Tibial nerve (tissue), 4 donors: ENCODE results near the gene NECAP2. TPM values are rescaled to one million over a fixed set of nuclear protein-coding genes. Genes with fewer than 3 reads are reported as not detected.
"Not testable (repeated sequence)": the region's sequence is repeated elsewhere in the genome, so short reads cannot be mapped to it uniquely, and the experiment has no call there.

ENCODE experiments used
- DNase-seq, 2 donors: peaks; one replicate each; pipeline ENCODE4 v3.0.0-alpha.2; 2019; ENCODE audit warnings: low spot score in 2 of 2
- H3K27ac ChIP-seq, 4 donors: fragments of 200-600 bp; sonication (generic) in 3 of 4; one replicate each; pipeline ENCODE4 v1.5.1; 2017 to 2019; ENCODE audit warnings: mild to moderate bottlenecking in 1 of 4
- H3K27me3 ChIP-seq, 2 donors: fragments of 200-600 bp; sonication (generic) in 1 of 2; one replicate each; pipeline versions ENCODE4 v1.5.1 to v1.6.0; 2017 to 2019
- H3K36me3 ChIP-seq, 3 donors: fragments of 200-600 bp; sonication (generic); one replicate each; pipeline ENCODE4 v1.5.1; 2018 to 2019
- H3K4me1 ChIP-seq, 4 donors: fragments of 200-600 bp; sonication (generic) in 3 of 4; one replicate each; pipeline ENCODE4 v1.5.1; 2017 to 2019
- H3K4me3 ChIP-seq, 4 donors: fragments of 200-600 bp; sonication (generic) in 3 of 4; one replicate each; pipeline ENCODE4 v1.5.1; 2017 to 2019; ENCODE audit warnings: mild to moderate bottlenecking in 1 of 4, moderate library complexity in 1 of 4
- H3K9me3 ChIP-seq, 4 donors: fragments of 200-600 bp; sonication (generic) in 3 of 4; one replicate each; pipeline ENCODE4 v1.5.1; 2017 to 2019
- CTCF ChIP-seq, 5 experiments: fragments of 200-600 bp in 3 of 5; fragments of 450-650 bp in 2 of 5; sonication (generic) in 3 of 5; IDR thresholded peaks; one replicate each; pipeline ENCODE4 v1.5.1; 2016 to 2019; ENCODE audit warnings: antibody characterized with exemption in 5 of 5, mild to moderate bottlenecking in 3 of 5, moderate library complexity in 2 of 5
- EP300 ChIP-seq, 2 donors: sonication (generic); formaldehyde crosslinking; IDR thresholded peaks; one replicate each; pipeline ENCODE4 v1.6.1; 2017; ENCODE audit warnings: antibody characterized with exemption in 2 of 2, mild to moderate bottlenecking in 1 of 2
- POLR2A ChIP-seq, 2 donors: fragments of 450-650 bp; IDR thresholded peaks; one replicate each; pipeline ENCODE4 v1.6.1; 2017; ENCODE audit warnings: antibody characterized with exemption in 2 of 2, mild to moderate bottlenecking in 2 of 2, moderate library complexity in 2 of 2
- WGBS, 2 donors: methylation state at CpG; one replicate each; pipeline ENCODE4 v1.1.5; 2018; 5-methylcytosine and 5-hydroxymethylcytosine counted together
- total RNA-seq, 4 donors: library from RNA; depleted of rRNA; stranded (reverse); fragments of >200 nt; gene quantifications; one replicate each; pipeline ENCODE4 v1.1.0, GENCODE V29; 2016

The NECAP2 gene
- total RNA-seq, 4 donors from 2014 or later, result 49.4 to 57.9 (median 54.1) TPM

DNA sequence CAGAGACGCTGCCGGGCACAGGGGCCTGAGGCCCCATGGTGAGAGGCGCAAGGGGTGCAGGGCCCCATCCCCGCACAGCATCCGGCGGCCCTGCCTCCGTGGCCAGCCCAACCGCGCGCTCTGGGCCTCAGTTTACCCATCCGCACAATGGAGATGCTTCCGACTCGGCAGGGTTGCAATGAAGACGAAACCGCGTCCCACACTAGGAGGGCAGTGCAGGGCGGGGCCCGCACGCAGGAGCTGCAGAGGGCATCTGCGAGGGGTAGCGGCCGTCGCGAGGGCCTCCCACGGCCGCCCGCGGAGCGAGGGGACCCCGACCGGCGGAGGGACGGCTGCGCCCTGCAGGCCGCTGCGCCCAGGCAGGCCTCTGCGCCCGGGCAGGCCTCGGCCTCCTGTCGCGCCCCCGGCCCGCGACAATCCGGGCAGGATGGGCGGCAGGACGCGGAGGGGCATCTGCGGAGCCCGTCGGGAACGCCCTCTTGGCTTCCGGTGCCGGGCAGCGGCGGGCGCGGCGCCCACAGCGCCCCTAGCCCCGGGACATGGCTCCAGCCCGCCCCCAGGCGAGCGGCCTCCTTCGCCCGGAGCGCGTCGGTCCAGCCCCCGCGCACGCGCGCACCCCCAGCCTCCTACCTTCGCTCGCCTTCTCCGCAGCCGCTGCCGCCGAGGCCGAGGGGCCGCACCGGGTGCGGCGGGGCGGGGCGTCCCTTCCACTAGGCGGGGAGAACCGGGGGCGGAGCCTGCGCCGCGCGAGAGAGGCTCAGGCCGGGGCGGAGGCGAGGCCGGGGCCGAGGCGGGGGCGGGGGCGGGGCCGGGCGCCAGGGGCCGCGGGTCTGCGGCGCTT lies 58.3 kb downstream of the NECAP2 start:
- TF ChIP-seq EP300 (IDR thresholded peaks at IDR 0.05) (peak in 1 of 2 donors; percentile 30), POLR2A (IDR thresholded peaks at IDR 0.05) (peak; percentile 37 to 51), CTCF (IDR thresholded peaks at IDR 0.05) (peak in 3 of 5 experiments; percentile 11 to 33 (median 15))
- peaks cover 0 to 26% (median 2%) of the 10 kb centered on the region in 4 donors for H3K4me1 ChIP-seq
- 0 to 2% methylated on average over 40 to 66 of the region's 108 CpGs for WGBS, 2 donors
- H3K9me3 ChIP-seq, result no peaks in the 10 kb centered on the region
- DNase-seq, result peak; percentile 77 to 84
- H3K36me3 ChIP-seq, result no peaks in the 10 kb centered on the region
- H3K27ac ChIP-seq, result peak overlapping the region; percentile 83 to 91 (median 86)
- no peaks in the 10 kb centered on the region for H3K27me3 ChIP-seq
- H3K4me3 ChIP-seq, result peak overlapping the region; percentile 75 to 95 (median 84)

DNA sequence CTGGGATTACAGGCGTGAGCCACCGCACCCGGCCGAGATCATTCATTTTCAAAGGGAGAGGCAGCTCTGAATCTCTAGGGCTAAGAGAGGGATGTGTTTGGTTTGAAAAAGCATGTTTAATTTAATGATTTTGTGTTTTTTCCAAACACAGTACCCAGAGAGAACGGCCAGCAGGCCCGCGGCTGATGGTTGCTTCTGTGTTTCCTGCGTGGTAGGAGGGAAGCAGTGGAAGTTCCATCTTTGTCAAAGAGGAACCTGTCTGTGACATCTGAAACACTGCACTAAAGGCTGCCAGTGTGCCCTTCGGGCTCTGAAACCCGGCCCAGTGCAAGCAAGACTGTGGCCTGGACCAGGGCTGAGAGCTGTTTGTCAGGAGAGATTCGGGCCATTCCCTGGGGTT lies 59.9 kb downstream of the NECAP2 start:
- H3K27ac ChIP-seq, H3K36me3 ChIP-seq, DNase-seq, H3K9me3 ChIP-seq, H3K27me3 ChIP-seq, H3K4me3 ChIP-seq: not testable (repeated sequence)
- H3K4me1 ChIP-seq, result peaks cover 0 to 26% (median 2%) of the 10 kb centered on the region in 4 donors
- 84 to 88% methylated on average over 11 of the region's 11 CpGs for WGBS, 2 donors

GRCh38 chr1:16500975-16501374 lies 60.5 kb downstream of the NECAP2 start:
- not testable (repeated sequence) for DNase-seq

GRCh38 chr1:16501446-16501845 lies 60.9 kb downstream of the NECAP2 start:
- not testable (repeated sequence) for H3K36me3 ChIP-seq, H3K4me3 ChIP-seq, H3K9me3 ChIP-seq, DNase-seq, H3K27ac ChIP-seq, H3K27me3 ChIP-seq
- WGBS, 2 donors, result 72 to 77% methylated on average over 4 to 7 of the region's 8 CpGs
- peaks cover 0 to 26% (median 2%) of the 10 kb centered on the region in 4 donors for H3K4me1 ChIP-seq

More at GRCh38 chr1:16500975-16501374, 60.5 kb downstream of the NECAP2 start:
- H3K4me3 ChIP-seq, H3K27ac ChIP-seq, H3K36me3 ChIP-seq, H3K27me3 ChIP-seq, H3K9me3 ChIP-seq: not testable (repeated sequence)
- H3K4me1 ChIP-seq, result peaks cover 0 to 26% (median 2%) of the 10 kb centered on the region in 4 donors
- WGBS, 2 donors, result 91 to 92% methylated on average over 5 of the region's 5 CpGs

DNA sequence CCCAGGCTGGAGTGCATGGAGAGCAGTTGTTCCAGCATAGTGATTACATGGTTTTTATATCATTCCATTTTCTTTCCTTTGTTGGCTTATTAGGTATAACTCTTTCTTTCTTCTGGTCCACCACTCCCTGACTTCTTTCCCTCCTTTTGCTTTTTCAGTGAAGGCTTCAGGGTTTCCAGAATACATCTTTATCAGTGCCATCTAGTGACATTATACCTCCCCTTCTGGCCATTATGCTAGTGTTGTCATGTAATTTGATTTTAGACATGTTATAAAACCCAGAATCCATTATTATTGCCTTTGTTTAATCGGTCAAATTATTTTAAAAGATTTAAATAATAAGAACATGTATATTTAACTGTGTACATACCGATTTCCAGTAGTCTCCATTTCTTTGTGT lies 63.0 kb downstream of the NECAP2 start:
- DNase-seq, result no peak
- 82 to 84% methylated on average over 2 of the region's 2 CpGs for WGBS, 2 donors
- Histone ChIP-seq H3K36me3 (no peaks in the 10 kb centered on the region), H3K4me3 (no peak overlapping the region), H3K27me3 (no peaks in the 10 kb centered on the region), H3K27ac (no peak overlapping the region), H3K9me3 (peaks cover 0 to 11% (median 0%) of the 10 kb centered on the region in 4 donors), H3K4me1 (peaks cover 0 to 12% (median 2%) of the 10 kb centered on the region in 4 donors)
- no peak for TF ChIP-seq POLR2A (IDR thresholded peaks at IDR 0.05)
- TF ChIP-seq EP300 (IDR thresholded peaks at IDR 0.05), result no peak
- no peak for TF ChIP-seq CTCF (IDR thresholded peaks at IDR 0.05)

DNA sequence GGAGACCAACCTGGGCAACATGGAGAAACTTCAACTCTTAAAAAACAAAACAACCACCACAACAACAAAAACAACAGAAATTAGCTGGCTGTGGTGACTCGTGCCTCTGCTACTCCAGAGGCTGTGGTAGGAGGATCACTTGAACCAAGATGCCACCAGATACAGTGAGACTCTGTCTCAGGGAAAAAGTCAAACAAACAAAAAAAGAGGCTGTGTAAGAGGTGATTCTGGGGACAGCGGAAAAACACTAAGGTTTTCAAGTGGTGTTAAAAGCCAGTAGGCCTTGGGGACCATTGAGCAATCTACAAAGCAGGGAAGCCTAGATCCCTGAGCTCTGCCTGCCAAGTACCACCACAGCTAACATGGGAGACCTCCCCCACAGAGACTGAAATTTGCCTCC lies 65.3 kb downstream of the NECAP2 start:
- H3K9me3 ChIP-seq, result peaks cover 0 to 11% (median 0%) of the 10 kb centered on the region in 4 donors
- WGBS, 2 donors, result 90 to 93% methylated on average over 2 of the region's 2 CpGs
- H3K27ac ChIP-seq, DNase-seq, H3K4me3 ChIP-seq, H3K27me3 ChIP-seq, H3K36me3 ChIP-seq, H3K4me1 ChIP-seq: not testable (repeated sequence)

- not testable (repeated sequence) for H3K4me3 ChIP-seq, H3K4me1 ChIP-seq, DNase-seq, H3K27me3 ChIP-seq, H3K36me3 ChIP-seq, H3K27ac ChIP-seq
- peaks cover 0 to 11% (median 0%) of the 10 kb centered on the region in 4 donors for H3K9me3 ChIP-seq
- 70 to 78% methylated on average over 15 of the region's 15 CpGs for WGBS, 2 donors
Measured at GRCh38 chr1:16506364-16507136, 66.0 kb downstream of the NECAP2 start.

- not testable (repeated sequence) for H3K4me3 ChIP-seq, DNase-seq, H3K27me3 ChIP-seq, H3K27ac ChIP-seq, H3K36me3 ChIP-seq, H3K4me1 ChIP-seq
- H3K9me3 ChIP-seq, result peaks cover 0 to 11% (median 0%) of the 10 kb centered on the region in 4 donors
- WGBS, 2 donors, result 79 to 83% methylated on average over 8 of the region's 8 CpGs
Measured at GRCh38 chr1:16508861-16509445, 68.4 kb downstream of the NECAP2 start.
